CD14-positive monocyte (primary cell): ENCODE measurements around the gene COL25A1. TPM values are rescaled to one million over a fixed set of nuclear protein-coding genes. Genes with fewer than 3 reads are reported as not detected.
"Not testable (repeated sequence)": the region's sequence is repeated elsewhere in the genome, so short reads cannot be mapped to it uniquely, and the experiment has no call there.

ENCODE experiments used
- DNase-seq, 3 donors: peaks; one replicate each; pipeline ENCODE4 v3.0.0-alpha.2; 2011 to 2022
- H2AFZ ChIP-seq: 2 replicates; pipeline ENCODE4 v1.6.0; 2012; ENCODE audit warnings: mild to moderate bottlenecking, low read depth, low read length, inconsistent platforms; ENCODE audit not compliant: insufficient read depth, poor library complexity, severe bottlenecking
- H3K27ac ChIP-seq, 2 donors: 1 replicate in 1 of 2; 2 replicates in 1 of 2; pipeline ENCODE4 v1.5.1; 2012 to 2013; ENCODE audit warnings: low read length in 2 of 2, control low read depth in 1 of 2, inconsistent platforms in 1 of 2, low read depth in 1 of 2, mild to moderate bottlenecking in 1 of 2
- H3K27me3 ChIP-seq, 2 donors: one replicate each; pipeline versions ENCODE4 v1.6.0 to v1.6.1; 2011 to 2013; ENCODE audit warnings: low read length in 2 of 2; ENCODE audit not compliant: control insufficient read depth in 2 of 2, insufficient read depth in 2 of 2
- H3K36me3 ChIP-seq, 2 donors: replicated peaks in 1 of 2; 1 replicate in 1 of 2; 2 replicates in 1 of 2; pipeline versions ENCODE4 v1.5.1 to v1.6.1; 2012 to 2013; ENCODE audit warnings: low read length in 2 of 2, control low read depth in 1 of 2, inconsistent platforms in 1 of 2, mild to moderate bottlenecking in 1 of 2; ENCODE audit not compliant: insufficient read depth in 2 of 2, control insufficient read depth in 1 of 2
- H3K4me1 ChIP-seq, 2 donors: 1 replicate in 1 of 2; 2 replicates in 1 of 2; pipeline versions ENCODE4 v1.5.1 to v1.6.1; 2012 to 2013; ENCODE audit warnings: low read length in 2 of 2, control low read depth in 1 of 2, inconsistent platforms in 1 of 2, mild to moderate bottlenecking in 1 of 2, moderate library complexity in 1 of 2; ENCODE audit not compliant: insufficient read depth in 2 of 2, control insufficient read depth in 1 of 2
- H3K4me2 ChIP-seq: replicated peaks from 2 replicates; pipeline ENCODE3; 2012; ENCODE audit warnings: low read length, moderate library complexity, mild to moderate bottlenecking; ENCODE audit not compliant: poor library complexity, severe bottlenecking; ENCODE audit errors: extremely low read depth
- H3K4me3 ChIP-seq, 3 experiments: fragments of 200-600 bp in 1 of 3; sonication (generic) in 1 of 3; replicated peaks in 1 of 3; 1 replicate in 2 of 3; 2 replicates in 1 of 3; pipeline ENCODE4 v1.5.1; 2011 to 2013; ENCODE audit warnings: low read length in 3 of 3, mild to moderate bottlenecking in 3 of 3, control low read depth in 2 of 3, low read depth in 2 of 3, inconsistent platforms in 1 of 3, moderate library complexity in 1 of 3
- H3K79me2 ChIP-seq: 2 replicates; pipeline ENCODE4 v1.6.0; 2012; ENCODE audit warnings: mild to moderate bottlenecking, control low read depth, inconsistent platforms, low read length, moderate library complexity; ENCODE audit not compliant: insufficient read depth
- H3K9ac ChIP-seq: 2 replicates; pipeline ENCODE4 v1.6.0; 2017; ENCODE audit warnings: low read length, mild to moderate bottlenecking; ENCODE audit not compliant: insufficient read depth, poor library complexity, severe bottlenecking
- H3K9me3 ChIP-seq, 2 donors: replicated peaks in 1 of 2; 1 replicate in 1 of 2; 2 replicates in 1 of 2; pipeline versions ENCODE4 v1.5.1 to v1.6.1; 2012 to 2013; ENCODE audit warnings: low read length in 2 of 2, control low read depth in 1 of 2; ENCODE audit not compliant: control insufficient read depth in 1 of 2, insufficient read depth in 1 of 2
- H4K20me1 ChIP-seq: 2 replicates; pipeline ENCODE4 v1.6.0; 2012; ENCODE audit warnings: mild to moderate bottlenecking, low read length, control low read depth, moderate library complexity; ENCODE audit not compliant: insufficient read depth
- H3K27ac Mint-ChIP-seq, 7 donors: one replicate each; pipeline ENCODE4 v1.8.0; 2020; ENCODE audit warnings: mild to moderate bottlenecking in 7 of 7, mixed read lengths in 7 of 7, moderate library complexity in 6 of 7, inconsistent platforms in 2 of 7
- H3K27me3 Mint-ChIP-seq, 3 donors: one replicate each; pipeline ENCODE4 v1.8.0; 2021 to 2022; ENCODE audit warnings: low read depth in 3 of 3, mild to moderate bottlenecking in 3 of 3, mixed read lengths in 3 of 3, moderate library complexity in 3 of 3, inconsistent platforms in 1 of 3
- H3K36me3 Mint-ChIP-seq, 2 donors: one replicate each; pipeline ENCODE4 v1.8.0; 2020; ENCODE audit warnings: mixed read lengths in 2 of 2, inconsistent platforms in 1 of 2, mild to moderate bottlenecking in 1 of 2
- H3K4me1 Mint-ChIP-seq: one replicate; pipeline ENCODE4 v1.8.0; 2020; ENCODE audit warnings: mild to moderate bottlenecking, mixed read lengths
- H3K4me3 Mint-ChIP-seq, 2 donors: one replicate each; pipeline ENCODE4 v1.8.0; 2020; ENCODE audit warnings: mild to moderate bottlenecking in 2 of 2, mixed read lengths in 2 of 2, moderate library complexity in 1 of 2
- H3K9me3 Mint-ChIP-seq, 7 donors: one replicate each; pipeline ENCODE4 v1.8.0; 2020 to 2022; ENCODE audit warnings: mixed read lengths in 7 of 7, mild to moderate bottlenecking in 6 of 7, moderate library complexity in 6 of 7, inconsistent platforms in 2 of 7
- CTCF ChIP-seq: fragments of 200-600 bp; IDR thresholded peaks from one replicate; pipeline ENCODE4 v1.8.0; 2022; ENCODE audit warnings: antibody characterized with exemption, mild to moderate bottlenecking
- WGBS: methylation state at CpG from one replicate; pipeline ENCODE4 v1.1.5; 2013; ENCODE audit warnings: missing lambda C conversion rate; ENCODE audit not compliant: insufficient coverage; 5-methylcytosine and 5-hydroxymethylcytosine counted together
- intact Hi-C, 2 donors: fragments of 100-400 bp; cut with micrococcal nuclease; formaldehyde crosslinking; loops; one replicate each; pipeline versions ENCODE4 v1.15.0 to v1.15.1; 2023
- polyA plus RNA-seq, 3 donors: library from polyadenylated mRNA; depleted of rRNA in 1 of 3; unstranded in 2 of 3; stranded (reverse) in 1 of 3; fragments of 300-500 nt in 2 of 3; fragments of >200 nt in 1 of 3; fragmentation: Illumina TruSeq in 2 of 3; gene quantifications; 1 replicate in 2 of 3; 2 replicates in 1 of 3; pipeline ENCODE4 v1.2.3, GENCODE V29; 2012 to 2021

COL25A1 gene
- polyA plus RNA-seq, 3 donors, result not detected

- intact Hi-C loops, result no loop called here
- peaks cover 2% of the 10 kb centered on the region for H3K4me1 Mint-ChIP-seq
- H3K79me2 ChIP-seq, result no peaks in the 10 kb centered on the region
- H4K20me1 ChIP-seq, result no peaks in the 10 kb centered on the region
- H3K27ac ChIP-seq, result no peak overlapping the region
- no peak overlapping the region for H3K27ac Mint-ChIP-seq
- H3K4me1 ChIP-seq, result no peaks in the 10 kb centered on the region
- H3K4me3 Mint-ChIP-seq, result no peak overlapping the region
- peaks cover 0 to 3% (median 0%) of the 10 kb centered on the region in 7 donors for H3K9me3 Mint-ChIP-seq
- no peak for TF ChIP-seq CTCF
- no peak overlapping the region for H3K4me3 ChIP-seq
- no peak overlapping the region for H3K4me2 ChIP-seq
- no peak overlapping the region for H2AFZ ChIP-seq
- no peaks in the 10 kb centered on the region for H3K9me3 ChIP-seq
- H3K27me3 Mint-ChIP-seq, result peaks cover 0 to 5% (median 1%) of the 10 kb centered on the region in 3 donors
- WGBS, result no CpG with 5 or more reads among the region's 1 CpG
- no peak for DNase-seq
- no peaks in the 10 kb centered on the region for H3K36me3 Mint-ChIP-seq
- H3K9ac ChIP-seq, result no peak overlapping the region
- no peaks in the 10 kb centered on the region for H3K36me3 ChIP-seq
- H3K27me3 ChIP-seq, result no peaks in the 10 kb centered on the region
Observed at GRCh38 chr4:108874806-108875205, 427.7 kb downstream of the COL25A1 start.

GRCh38 chr4:108869970-108870369 lies 432.5 kb downstream of the COL25A1 start:
- H3K4me3 Mint-ChIP-seq, intact Hi-C loops, H3K27me3 Mint-ChIP-seq, H3K9me3 Mint-ChIP-seq, H3K36me3 Mint-ChIP-seq, H3K79me2 ChIP-seq, H3K4me3 ChIP-seq, H3K36me3 ChIP-seq, H3K4me2 ChIP-seq, H3K27me3 ChIP-seq, H4K20me1 ChIP-seq, H2AFZ ChIP-seq, H3K27ac ChIP-seq, H3K4me1 Mint-ChIP-seq, H3K9ac ChIP-seq, DNase-seq, H3K9me3 ChIP-seq, H3K4me1 ChIP-seq: not testable (repeated sequence)
- peak overlapping the region in 1 of 7 donors; percentile 25 for H3K27ac Mint-ChIP-seq
- 97% methylated on average over 7 of the region's 9 CpGs for WGBS
